K562 (cell line): ENCODE results near the gene PI4KA. TPM values are rescaled to one million over a fixed set of nuclear protein-coding genes. Genes with fewer than 3 reads are reported as not detected.

ENCODE experiments used
- ATAC-seq: fragments of 200-7000 bp; cut with Tn5 transposase; 3 replicates; pipeline ENCODE4 v1.9.1; 2020; ENCODE audit warnings: moderate library complexity
- BruUV-seq: library from RNA; stranded (reverse); fragments of 400-500 nt; replicated peaks from 2 replicates; lab custom pipeline; 2021; lab: Mats Ljungman, UMichigan
- CTCF ChIA-PET: fragments of 300-600 bp; formaldehyde crosslinking; extraction: SDS; loops from one replicate; lab custom pipeline; 2021; ENCODE audit warnings: low intra/inter-chr PET ratio; lab: Yijun Ruan, JAX
- POLR2A ChIA-PET: fragments of 300-600, 350-650 bp; sonication (Branson Sonifier 250); formaldehyde crosslinking; extraction: SDS; loops from one replicate; lab custom pipeline; 2021; ENCODE audit warnings: antibody characterized with exemption, inconsistent platforms; lab: Yijun Ruan, JAX
- DNase-seq, 4 experiments: peaks; one replicate each; pipeline versions ENCODE4 v3.0.0 to v3.0.0-alpha.2; 2011 to 2018; ENCODE audit warnings: low spot score in 3 of 4, mixed read lengths in 3 of 4; ENCODE audit errors: extremely low read depth in 1 of 4
- FAIRE-seq: peaks from 2 replicates; lab custom pipeline; 2011; peaks lifted over from hg19 to GRCh38; lab: Jason Lieb, UNC
- H2AFZ ChIP-seq: 2 replicates; pipeline ENCODE4 v1.6.0; 2011; ENCODE audit warnings: low read depth, low read length, control low read depth, inconsistent platforms
- H3K27ac ChIP-seq: fragments of 200-600 bp; 3 replicates; pipeline ENCODE4 v1.8.0; 2011; ENCODE audit warnings: low read depth, mild to moderate bottlenecking, control low read depth, inconsistent platforms, low read length, moderate library complexity, mixed read lengths; ENCODE audit errors: extremely low read depth
- H3K27me3 ChIP-seq, 2 experiments: fragments of 300-600 bp in 1 of 2; 2 replicates in 1 of 2; 3 replicates in 1 of 2; pipeline versions ENCODE4 v1.6.0 to v1.8.0; 2011; ENCODE audit warnings: inconsistent platforms in 2 of 2, low read length in 2 of 2, mild to moderate bottlenecking in 1 of 2, mixed read lengths in 1 of 2, moderate library complexity in 1 of 2; ENCODE audit not compliant: control insufficient read depth in 2 of 2, insufficient read depth in 2 of 2
- H3K36me3 ChIP-seq: fragments of 300-600 bp; 3 replicates; pipeline ENCODE4 v1.8.0; 2011; ENCODE audit warnings: mild to moderate bottlenecking, low read length, inconsistent platforms; ENCODE audit not compliant: control insufficient read depth, insufficient read depth
- H3K4me1 ChIP-seq, 2 experiments: fragments of 200-600 bp in 1 of 2; replicated peaks in 1 of 2; 2 replicates in 1 of 2; 3 replicates in 1 of 2; pipeline versions ENCODE4 v1.5.1 to v1.8.0; 2011; ENCODE audit warnings: inconsistent platforms in 2 of 2, low read length in 2 of 2, mild to moderate bottlenecking in 1 of 2, mixed read lengths in 1 of 2, moderate library complexity in 1 of 2; ENCODE audit not compliant: control insufficient read depth in 2 of 2, insufficient read depth in 2 of 2
- H3K4me2 ChIP-seq: 2 replicates; pipeline ENCODE4 v1.6.1; 2011; ENCODE audit warnings: low read length, control low read depth, inconsistent platforms, mixed read lengths; ENCODE audit not compliant: insufficient read depth
- H3K4me3 ChIP-seq: fragments of 200-600 bp; sonication (generic), shearing (Covaris generic); 2 replicates; pipeline ENCODE4 v1.5.1; 2016; ENCODE audit warnings: control low read depth, inconsistent platforms
- H3K79me2 ChIP-seq: fragments of 200-600 bp; 3 replicates; pipeline ENCODE4 v1.8.0; 2011; ENCODE audit warnings: low read length, inconsistent platforms; ENCODE audit not compliant: control insufficient read depth, insufficient read depth
- H3K9ac ChIP-seq, 2 experiments: 2 replicates each; pipeline versions ENCODE4 v1.6.0 to v1.6.1; 2011; ENCODE audit warnings: low read depth in 2 of 2, low read length in 2 of 2, control low read depth in 1 of 2, inconsistent platforms in 1 of 2, mild to moderate bottlenecking in 1 of 2, mixed read lengths in 1 of 2; ENCODE audit not compliant: insufficient read depth in 1 of 2
- H3K9me1 ChIP-seq: one replicate; pipeline ENCODE4 v1.6.0; 2011; ENCODE audit warnings: inconsistent platforms, mild to moderate bottlenecking, low read length, moderate library complexity; ENCODE audit not compliant: control insufficient read depth, insufficient read depth
- H3K9me3 ChIP-seq: replicated peaks from 2 replicates; pipeline ENCODE4 v1.5.1; 2011; ENCODE audit warnings: low read depth, low read length, inconsistent platforms; ENCODE audit not compliant: control insufficient read depth, insufficient read depth
- H4K20me1 ChIP-seq: replicated peaks from 2 replicates; pipeline ENCODE4 v1.6.1; 2011; ENCODE audit warnings: low read length, inconsistent platforms, mixed read lengths; ENCODE audit not compliant: control insufficient read depth, insufficient read depth
- ARID3B ChIP-seq: fragments of 250-450 bp; sonication (Bioruptor Pico); IDR thresholded peaks from 2 replicates; pipeline ENCODE4 v1.4.0; 2020; ENCODE audit warnings: borderline replicate concordance
- ATF3 ChIP-seq, 2 experiments: fragments of 450-650 bp in 1 of 2; sonication (generic) in 1 of 2; formaldehyde crosslinking in 1 of 2; IDR thresholded peaks in 1 of 2; conservative IDR thresholded peaks in 1 of 2; 2 replicates each; pipeline versions ENCODE4 v1.6.1 to v1.8.1; 2016 to 2023; ENCODE audit warnings: mild to moderate bottlenecking in 2 of 2, moderate library complexity in 2 of 2, inconsistent platforms in 1 of 2, missing genetic modification reagents in 1 of 2
- CBX5 ChIP-seq: IDR thresholded peaks from 2 replicates; pipeline ENCODE4 v1.6.1; 2014; ENCODE audit warnings: low read depth, borderline replicate concordance
- CREBBP ChIP-seq: IDR thresholded peaks from one replicate; pipeline ENCODE4 v1.6.1; 2012; ENCODE audit warnings: low read depth, mild to moderate bottlenecking, control low read depth, inconsistent platforms, low read length
- CREM ChIP-seq: IDR thresholded peaks from 2 replicates; pipeline ENCODE4 v1.6.1; 2014; ENCODE audit warnings: antibody characterized with exemption, low read depth
- DEAF1 ChIP-seq: fragments of 450-650 bp; formaldehyde crosslinking; IDR thresholded peaks from 2 replicates; pipeline ENCODE4 v1.4.0; 2020; ENCODE audit warnings: mild to moderate bottlenecking, moderate library complexity
- DNMT1 ChIP-seq: fragments of 450-650 bp; IDR thresholded peaks from 2 replicates; pipeline ENCODE4 v1.6.1; 2016; ENCODE audit warnings: antibody characterized with exemption, mild to moderate bottlenecking
- HIVEP1 ChIP-seq: fragments of 250-450 bp; sonication (Bioruptor Pico); IDR thresholded peaks from 2 replicates; pipeline ENCODE4 v1.4.0; 2020; ENCODE audit warnings: mild to moderate bottlenecking
- KDM2B ChIP-seq: fragments of 250-450 bp; sonication (Bioruptor Pico); IDR thresholded peaks from 2 replicates; pipeline ENCODE4 v1.8.0; 2021; ENCODE audit warnings: mild to moderate bottlenecking, moderate library complexity
- MEF2A ChIP-seq: IDR thresholded peaks from 2 replicates; pipeline ENCODE4 v1.6.1; 2011; ENCODE audit warnings: low read depth, mild to moderate bottlenecking, low read length, moderate library complexity; ENCODE audit not compliant: control insufficient read depth
- MLLT1 ChIP-seq, 2 experiments: fragments of 450-650 bp; IDR thresholded peaks; 2 replicates each; pipeline ENCODE4 v1.6.1; 2016
- SMARCA4 ChIP-seq: fragments of 450-650 bp; IDR thresholded peaks from 2 replicates; pipeline ENCODE4 v1.6.1; 2016
- whole genome bisulfite sequencing: fragments of 100-300 bp; shearing (Covaris generic); methylation state at CpG from one replicate; pipeline ENCODE4 v1.1.6; 2016; ENCODE audit warnings: low coverage, mixed read lengths; ENCODE audit not compliant: insufficient coverage; ENCODE audit errors: missing lambda C conversion rate; 5-methylcytosine and 5-hydroxymethylcytosine counted together
- in situ Hi-C: fragments of 300-500 bp; cut with MboI; formaldehyde crosslinking; loops from 4 replicates; pipeline ENCODE4 v1.15.0; 2018; ENCODE audit warnings: inconsistent platforms, mixed read lengths
- intact Hi-C: fragments of 100-400 bp; cut with micrococcal nuclease; formaldehyde crosslinking; loops from 2 replicates; pipeline ENCODE4 v1.14.2; 2022
- polyA plus RNA-seq, 8 experiments: library from polyadenylated mRNA; depleted of rRNA in 4 of 8; stranded (reverse) in 5 of 8; unstranded in 3 of 8; fragments of >200 nt; fragmentation: Nextera tagmentation in 2 of 8; fragmentation: Illumina TruSeq in 1 of 8; extraction: Ambion mirVana in 2 of 8; extraction: Trizol in 1 of 8; gene quantifications; 2 replicates each; pipeline versions ENCODE4 v1.2.1 to v1.2.3, GENCODE V29; 2011 to 2014; ENCODE audit warnings: inconsistent platforms in 1 of 8, missing spikeins in 1 of 8
- total RNA-seq, 7 experiments: library from RNA; depleted of rRNA in 6 of 7; stranded (reverse); fragments of >200 nt in 6 of 7; fragmentation: Illumina TruSeq in 2 of 7; extraction: Trizol in 2 of 7; gene quantifications; 2 replicates each; pipeline versions ENCODE4 v1.2.1 to v1.2.3, GENCODE V29; 2011 to 2021; ENCODE audit warnings: low replicate concordance in 1 of 7
- TF ChIP-seq, protein P1 (sequence below): fragments of 450-650 bp; IDR thresholded peaks from 2 replicates; pipeline ENCODE4 v1.6.1; 2016; ENCODE audit warnings: borderline replicate concordance

PI4KA gene
- total and polyA plus RNA-seq, 9 of the 15 experiments (the other 6 are each of a cell fraction or from before 2014, with no cell fraction given) = 7.3 to 187 (median 84.7) TPM

DNA sequence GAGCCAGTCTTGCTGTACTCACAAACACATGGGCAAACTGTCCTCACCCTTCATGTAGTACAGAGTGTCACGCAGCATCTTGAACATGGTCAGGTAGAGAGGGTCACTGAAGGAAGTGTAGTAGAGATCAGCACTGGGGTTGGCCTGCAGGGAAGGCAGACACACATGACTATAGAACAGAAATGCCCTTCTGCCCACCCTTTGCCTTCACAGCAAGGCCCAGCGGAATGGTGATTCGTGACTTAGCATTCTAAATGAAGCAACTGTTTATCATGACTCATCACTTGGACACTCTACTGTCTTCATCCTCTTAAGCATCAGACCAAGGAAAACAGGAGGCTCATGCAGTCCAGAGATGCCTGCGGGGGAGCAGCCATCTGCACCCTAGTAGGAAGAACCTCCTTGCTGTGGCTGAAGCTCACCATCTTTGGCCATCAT lies 51.3 kb downstream of the PI4KA start:
- H3K4me2 ChIP-seq = no peak overlapping the region
- H3K36me3 ChIP-seq = peaks cover 82% of the 10 kb centered on the region
- peak; percentile 29 for ATAC-seq
- TF ChIP-seq, protein P1, sequence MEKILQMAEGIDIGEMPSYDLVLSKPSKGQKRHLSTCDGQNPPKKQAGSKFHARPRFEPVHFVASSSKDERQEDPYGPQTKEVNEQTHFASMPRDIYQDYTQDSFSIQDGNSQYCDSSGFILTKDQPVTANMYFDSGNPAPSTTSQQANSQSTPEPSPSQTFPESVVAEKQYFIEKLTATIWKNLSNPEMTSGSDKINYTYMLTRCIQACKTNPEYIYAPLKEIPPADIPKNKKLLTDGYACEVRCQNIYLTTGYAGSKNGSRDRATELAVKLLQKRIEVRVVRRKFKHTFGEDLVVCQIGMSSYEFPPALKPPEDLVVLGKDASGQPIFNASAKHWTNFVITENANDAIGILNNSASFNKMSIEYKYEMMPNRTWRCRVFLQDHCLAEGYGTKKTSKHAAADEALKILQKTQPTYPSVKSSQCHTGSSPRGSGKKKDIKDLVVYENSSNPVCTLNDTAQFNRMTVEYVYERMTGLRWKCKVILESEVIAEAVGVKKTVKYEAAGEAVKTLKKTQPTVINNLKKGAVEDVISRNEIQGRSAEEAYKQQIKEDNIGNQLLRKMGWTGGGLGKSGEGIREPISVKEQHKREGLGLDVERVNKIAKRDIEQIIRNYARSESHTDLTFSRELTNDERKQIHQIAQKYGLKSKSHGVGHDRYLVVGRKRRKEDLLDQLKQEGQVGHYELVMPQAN = no peak
- TF ChIP-seq CREM (0 out of 2 replicates have a peak, but pooled peaks have one; percentile 16), ARID3B (CRISPR knock-in tag) (no peak), CREBBP (no peak), MLLT1 (IDR thresholded peaks at IDR 0.05) (peak in 1 of 2 experiments; percentile 57; a peak in 2 of 4 replicates), HIVEP1 (no peak), ATF3 (IDR thresholded peaks at IDR 0.05) (peak; percentile 98), ATF3 (CRISPR knock-in tag; conservative IDR thresholded peaks at IDR 0.05) (peak; percentile 63; the same call in 1 of the 2 replicates), CBX5 (no peak), KDM2B (CRISPR knock-in tag) (no peak), DNMT1 (no peak), SMARCA4 (peak; percentile 83), MEF2A (no peak), DEAF1 (CRISPR knock-in tag) (no peak)

More for the DNA sequence above, 51.3 kb downstream of the PI4KA start:
- intact Hi-C loops = no loop called here
- no peaks in the 10 kb centered on the region for H3K27me3 ChIP-seq
- no peak overlapping the region for H3K9ac ChIP-seq
- peaks cover 8% of the 10 kb centered on the region; the same call in 1 of the 2 replicates for H4K20me1 ChIP-seq
- 73% methylated on average over 4 of the region's 4 CpGs for WGBS
- peak; percentile 72 to 89 (median 82) for DNase-seq
- H3K9me3 ChIP-seq = no peaks in the 10 kb centered on the region
- H3K4me1 ChIP-seq = peaks cover 3 to 13% of the 10 kb centered on the region in 2 experiments; a peak in 3 of 5 replicates
- H3K9me1 ChIP-seq = no peaks in the 10 kb centered on the region
- no peak overlapping the region for H3K4me3 ChIP-seq
- ChIA-PET CTCF (interaction anchor here (0.6 to 1.6 kb wide), 3 partner anchors 78 to 607 kb away, joined by 3 to 7 read pairs (median 4); no protein-coding TSS in a partner anchor), POLR2A (interaction anchor here (0.6 to 15.3 kb wide), 2 partner anchors 16 to 121 kb away, joined by 3 to 172 read pairs; no protein-coding TSS in a partner anchor)
- no TSS peak for BruUV-seq
- no peak overlapping the region for H2AFZ ChIP-seq
- H3K79me2 ChIP-seq = no peaks in the 10 kb centered on the region
- peak overlapping the region; percentile 29; the same call in 1 of the 3 replicates for H3K27ac ChIP-seq
- peak; percentile 72 for FAIRE-seq
- in situ Hi-C loops = no loop called here
